ENCODE data around the gene NDST1. TPM values are rescaled to one million over a fixed set of nuclear protein-coding genes. Genes with fewer than 3 reads are reported as not detected.

Gene NDST1
- total RNA-seq, 1 experiment from 2014 or later: 68.9 TPM

DNA sequence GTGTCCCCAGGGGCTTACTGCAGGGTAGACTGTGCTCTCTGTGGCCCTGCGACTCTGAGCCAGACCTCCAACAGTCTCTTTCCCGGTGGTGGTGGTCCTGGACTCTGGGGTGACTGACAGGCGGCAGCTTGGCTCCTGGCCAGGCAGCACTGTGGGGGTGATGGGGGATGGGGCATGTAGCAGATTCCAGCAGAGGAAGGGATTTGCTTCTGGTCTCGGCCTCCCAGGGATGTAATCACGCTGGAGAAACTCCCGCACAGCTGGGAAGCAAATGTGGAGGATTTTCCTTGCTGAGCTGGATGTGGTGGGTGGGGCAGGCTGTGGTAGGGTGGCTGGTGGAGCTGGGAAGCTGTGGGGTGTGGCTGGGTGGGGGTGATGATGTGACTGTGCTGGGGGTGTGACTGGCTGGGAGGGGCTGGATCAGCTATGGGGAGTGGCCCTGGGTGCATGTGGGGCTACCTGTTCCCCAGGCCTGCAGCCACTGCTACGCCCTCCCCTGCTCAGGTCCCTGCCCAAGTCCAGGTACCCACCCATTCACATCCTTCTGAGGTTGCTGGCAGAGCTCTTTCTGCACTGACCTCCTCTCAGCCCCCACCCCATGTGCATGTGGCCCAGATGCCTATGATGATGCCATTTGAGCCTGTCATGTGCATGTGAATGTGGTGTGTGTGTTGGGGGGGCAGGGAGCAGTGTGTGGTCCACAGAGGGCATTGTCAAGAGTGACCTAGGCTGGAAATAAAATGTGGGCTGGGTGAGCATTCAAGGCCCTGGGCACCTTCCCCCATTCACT is 3.8 kb downstream of the NDST1 start:
- BruUV-seq (replicated peaks): no TSS peak
- Mint-ChIP-seq H3K9me3 (ENCODE audit: unreplicated experiment) (no peaks in the 10 kb centered on the region), H3K4me1 (ENCODE audit: insufficient read depth, unreplicated experiment) (peaks cover 59% of the 10 kb centered on the region), H3K27me3 (ENCODE audit: insufficient read depth, unreplicated experiment) (no peaks in the 10 kb centered on the region), H3K27ac (ENCODE audit: low read depth, unreplicated experiment) (peak overlapping the region; percentile 78), H3K4me3 (ENCODE audit: unreplicated experiment) (peak overlapping the region; percentile 51), H3K36me3 (ENCODE audit: insufficient read depth, unreplicated experiment) (peaks cover 5% of the 10 kb centered on the region)
- TF ChIP-seq, protein P1, sequence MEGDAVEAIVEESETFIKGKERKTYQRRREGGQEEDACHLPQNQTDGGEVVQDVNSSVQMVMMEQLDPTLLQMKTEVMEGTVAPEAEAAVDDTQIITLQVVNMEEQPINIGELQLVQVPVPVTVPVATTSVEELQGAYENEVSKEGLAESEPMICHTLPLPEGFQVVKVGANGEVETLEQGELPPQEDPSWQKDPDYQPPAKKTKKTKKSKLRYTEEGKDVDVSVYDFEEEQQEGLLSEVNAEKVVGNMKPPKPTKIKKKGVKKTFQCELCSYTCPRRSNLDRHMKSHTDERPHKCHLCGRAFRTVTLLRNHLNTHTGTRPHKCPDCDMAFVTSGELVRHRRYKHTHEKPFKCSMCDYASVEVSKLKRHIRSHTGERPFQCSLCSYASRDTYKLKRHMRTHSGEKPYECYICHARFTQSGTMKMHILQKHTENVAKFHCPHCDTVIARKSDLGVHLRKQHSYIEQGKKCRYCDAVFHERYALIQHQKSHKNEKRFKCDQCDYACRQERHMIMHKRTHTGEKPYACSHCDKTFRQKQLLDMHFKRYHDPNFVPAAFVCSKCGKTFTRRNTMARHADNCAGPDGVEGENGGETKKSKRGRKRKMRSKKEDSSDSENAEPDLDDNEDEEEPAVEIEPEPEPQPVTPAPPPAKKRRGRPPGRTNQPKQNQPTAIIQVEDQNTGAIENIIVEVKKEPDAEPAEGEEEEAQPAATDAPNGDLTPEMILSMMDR (IDR thresholded peaks at IDR 0.05; ENCODE audit: unreplicated experiment): no peak
- peak; percentile 64 for DNase-seq (ENCODE audit: unreplicated experiment)
- CTCF ChIA-PET: interaction anchor here (0.6 to 4.6 kb wide), 10 partner anchors 8 to 289 kb away, joined by 3 to 28 read pairs (median 4); no protein-coding TSS in a partner anchor
- POLR2A ChIA-PET: interaction anchor here (0.5 to 2.0 kb wide), 8 partner anchors 12 to 129 kb away, joined by 3 to 10 read pairs (median 4); partner anchors contain the start of gene SYNPO
- intact Hi-C loops (cut with micrococcal nuclease): no loop called here

DNA sequence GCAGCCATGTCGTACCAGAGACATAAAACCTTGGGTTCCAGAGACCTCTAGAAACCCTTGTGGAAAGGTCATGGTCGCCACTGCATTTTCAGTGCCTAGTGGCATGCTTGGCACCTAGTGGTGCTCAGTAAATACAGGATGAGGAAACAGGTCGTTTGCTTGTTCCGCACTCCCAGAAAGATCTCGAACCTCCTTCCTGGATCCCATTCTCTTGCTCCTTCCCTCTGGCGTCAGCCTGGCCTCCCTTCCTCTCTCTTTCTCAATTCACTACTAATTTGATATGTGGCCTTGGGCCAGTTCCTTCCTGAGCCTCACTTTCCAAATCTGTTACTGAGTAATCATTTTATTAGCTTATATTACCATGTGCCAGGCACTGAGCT is 4.4 kb downstream of the NDST1 start:
- ChIA-PET CTCF (interaction anchor here (0.7 to 4.6 kb wide), 6 partner anchors 8 to 492 kb away, joined by 4 to 28 read pairs (median 8); no protein-coding TSS in a partner anchor), POLR2A (interaction anchor here (1.3 to 2.0 kb wide), 2 partner anchors 14 to 26 kb away, joined by 4 to 10 read pairs; no protein-coding TSS in a partner anchor)
- Mint-ChIP-seq H3K36me3 (ENCODE audit: insufficient read depth, unreplicated experiment) (no peaks in the 10 kb centered on the region), H3K4me1 (ENCODE audit: insufficient read depth, unreplicated experiment) (peaks cover 60% of the 10 kb centered on the region), H3K4me3 (ENCODE audit: unreplicated experiment) (no peak overlapping the region), H3K27me3 (ENCODE audit: insufficient read depth, unreplicated experiment) (no peaks in the 10 kb centered on the region), H3K9me3 (ENCODE audit: unreplicated experiment) (no peaks in the 10 kb centered on the region), H3K27ac (ENCODE audit: low read depth, unreplicated experiment) (peak overlapping the region; percentile 24)
- intact Hi-C loops (cut with micrococcal nuclease): no loop called here
- TF ChIP-seq, protein P1 (IDR thresholded peaks at IDR 0.05; ENCODE audit: unreplicated experiment): no peak
- BruUV-seq (replicated peaks): no TSS peak
- peak; percentile 67 for DNase-seq (ENCODE audit: unreplicated experiment)

DNA sequence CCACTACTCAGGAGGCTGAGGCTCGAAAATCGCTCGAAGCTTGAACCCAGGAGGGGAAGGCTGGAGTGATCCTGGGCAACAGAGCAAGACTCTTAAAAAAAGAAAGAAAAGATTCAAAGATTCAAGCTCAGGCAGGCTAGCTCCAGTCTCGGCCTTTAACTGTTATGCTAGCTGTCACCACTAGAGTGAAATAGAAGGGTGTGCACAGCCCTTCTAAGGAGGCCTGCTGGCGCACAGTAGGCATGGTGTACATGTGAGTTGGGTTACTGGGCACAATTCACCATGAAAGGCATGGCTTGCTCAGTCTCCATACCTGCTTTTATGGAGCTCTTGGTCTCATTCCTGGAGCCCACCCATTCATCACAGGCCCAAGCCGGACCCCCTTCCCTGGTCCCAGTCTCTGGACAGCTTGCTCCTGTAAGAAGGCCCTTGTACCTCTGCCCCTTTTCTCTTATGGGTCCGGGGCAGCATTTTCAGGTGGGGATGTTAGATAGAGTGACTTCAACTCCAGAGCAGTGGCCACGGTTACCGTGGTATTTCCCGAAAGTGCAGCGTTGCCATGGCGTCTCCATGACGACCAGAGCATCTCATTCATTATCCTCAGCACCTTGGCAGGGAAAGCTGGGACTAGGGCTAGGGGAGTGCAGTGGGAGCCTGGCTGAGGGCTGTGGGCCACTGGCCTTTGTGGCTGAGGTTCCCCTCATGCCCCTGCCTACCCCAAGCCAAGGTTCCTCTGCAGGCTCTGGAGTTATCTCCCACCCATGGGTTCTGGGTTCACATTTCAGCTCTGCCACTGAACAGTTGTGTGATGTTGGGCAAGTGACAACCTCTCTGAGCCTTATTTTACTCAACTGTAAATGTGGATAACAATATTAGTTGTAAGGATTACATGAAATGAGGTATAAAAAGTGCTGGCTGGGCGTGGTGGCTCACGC is 5.7 kb downstream of the NDST1 start:
- Mint-ChIP-seq H3K36me3 (ENCODE audit: insufficient read depth, unreplicated experiment) (peaks cover 8% of the 10 kb centered on the region), H3K27ac (ENCODE audit: low read depth, unreplicated experiment) (no peak overlapping the region), H3K9me3 (ENCODE audit: unreplicated experiment) (no peaks in the 10 kb centered on the region), H3K4me1 (ENCODE audit: insufficient read depth, unreplicated experiment) (peaks cover 61% of the 10 kb centered on the region), H3K27me3 (ENCODE audit: insufficient read depth, unreplicated experiment) (no peaks in the 10 kb centered on the region), H3K4me3 (ENCODE audit: unreplicated experiment) (no peak overlapping the region)
- no TSS peak for BruUV-seq (replicated peaks)
- TF ChIP-seq, protein P1 (IDR thresholded peaks at IDR 0.05; ENCODE audit: unreplicated experiment): peak; percentile 14
- intact Hi-C loops (cut with micrococcal nuclease): no loop called here
- no peak for DNase-seq (ENCODE audit: unreplicated experiment)
- CTCF ChIA-PET: interaction anchor here (0.5 to 4.6 kb wide), 14 partner anchors 8 to 285 kb away, joined by 3 to 28 read pairs (median 4); partner anchors contain the start of gene RPS14
- POLR2A ChIA-PET: interaction anchor here (1.0 to 1.4 kb wide), 7 partner anchors 8 to 27 kb away, joined by 3 to 4 read pairs (median 3); no protein-coding TSS in a partner anchor
